Tibial nerve (tissue), 4 donors: ENCODE measurements around the gene XRN2.

Experiments used
- CTCF ChIP-seq, 5 experiments: fragments of 200-600 bp in 3 of 5; fragments of 450-650 bp in 2 of 5; sonication (generic) in 3 of 5; IDR thresholded peaks; one replicate each; pipeline ENCODE4 v1.5.1; 2016 to 2019; ENCODE audit warnings: antibody characterized with exemption in 5 of 5, mild to moderate bottlenecking in 3 of 5, moderate library complexity in 2 of 5
- EP300 ChIP-seq, 2 donors: sonication (generic); formaldehyde crosslinking; IDR thresholded peaks; one replicate each; pipeline ENCODE4 v1.6.1; 2017; ENCODE audit warnings: antibody characterized with exemption in 2 of 2, mild to moderate bottlenecking in 1 of 2
- POLR2A ChIP-seq, 2 donors: fragments of 450-650 bp; IDR thresholded peaks; one replicate each; pipeline ENCODE4 v1.6.1; 2017; ENCODE audit warnings: antibody characterized with exemption in 2 of 2, mild to moderate bottlenecking in 2 of 2, moderate library complexity in 2 of 2

- TF ChIP-seq CTCF (IDR thresholded peaks at IDR 0.05) (no peak), POLR2A (IDR thresholded peaks at IDR 0.05) (no peak), EP300 (IDR thresholded peaks at IDR 0.05) (no peak)
Measured at GRCh38 chr20:21377701-21378100, 74.6 kb downstream of the XRN2 start.
